Hypothalamus (tissue), 51 donors: ENCODE results near the gene CTIF.
"Not testable (repeated sequence)": the region's sequence is repeated elsewhere in the genome, so short reads cannot be mapped to it uniquely, and the experiment has no call there.

Experiments used
- DNase-seq, 51 donors: peaks; one replicate each; lab custom pipeline; 2025; lab: John Stamatoyannopoulos, UW

The CTIF gene

GRCh38 chr18:48538531-48539405, at the start of gene CTIF:
Gene CTIF (plus strand): TSS chr18:48539031. CDS start chr18:48619566, 80,535 bp downstream.
- DNase-seq, result peak; percentile 40 to 98 (median 92)

DNA sequence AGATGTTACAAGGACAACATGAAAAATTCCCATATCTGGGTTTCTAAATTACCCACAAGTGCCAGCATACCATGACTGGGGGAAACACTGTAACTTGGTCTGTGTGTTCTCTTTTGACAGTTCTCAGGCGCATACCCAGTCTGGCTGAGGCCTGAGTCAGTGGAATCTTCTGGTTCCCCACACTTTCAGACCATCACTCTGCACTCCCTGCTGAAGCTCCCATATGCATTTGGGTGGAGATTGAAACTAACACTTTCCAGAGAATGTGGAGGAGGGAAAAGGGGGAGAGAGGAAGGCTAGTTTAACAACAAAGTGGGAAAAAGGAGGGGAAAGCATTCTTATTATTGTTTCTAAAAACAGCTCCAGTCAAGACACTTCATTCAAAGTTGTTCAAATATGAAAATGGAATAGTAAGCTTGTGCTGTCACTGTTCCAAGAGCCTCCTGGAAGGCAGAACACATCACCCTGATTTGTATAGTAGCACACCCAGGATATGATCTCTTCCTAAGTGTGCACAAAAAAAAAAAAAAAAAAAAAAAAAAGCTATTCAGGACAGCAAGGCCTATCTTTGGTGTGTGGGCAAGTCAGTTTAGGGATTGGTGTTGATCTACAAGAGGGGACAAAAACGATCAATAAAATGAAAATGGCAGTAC, 48.1 kb upstream of the CTIF start:
- DNase-seq, result no peak

GRCh38 chr18:48492880-48493279, 46.0 kb upstream of the CTIF start:
- no peak for DNase-seq

- no peak for DNase-seq
These were observed 45.2 kb upstream of the CTIF start for GRCh38 chr18:48493434-48494230.

DNA sequence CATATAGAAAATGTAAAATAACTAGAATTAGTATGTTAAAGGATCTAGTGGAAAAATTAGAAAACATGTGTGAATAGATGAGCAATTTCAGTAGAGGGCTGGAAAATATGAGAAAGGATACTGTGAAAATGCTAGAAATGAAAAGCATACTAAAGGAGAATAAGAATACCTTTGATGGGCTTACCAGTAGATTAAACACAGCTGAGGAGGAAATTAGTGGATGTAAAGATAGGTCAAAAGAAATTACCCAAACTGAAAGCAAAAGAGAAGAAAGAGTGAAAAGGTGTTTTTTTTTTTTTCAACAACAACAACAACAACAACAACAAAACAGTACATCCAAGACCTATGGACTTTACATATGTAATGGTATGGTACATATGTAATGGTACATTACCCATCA, 41.0 kb upstream of the CTIF start:
- DNase-seq, result no peak

- no peak for DNase-seq
These were observed 38.3 kb upstream of the CTIF start for GRCh38 chr18:48500517-48500916.

DNA sequence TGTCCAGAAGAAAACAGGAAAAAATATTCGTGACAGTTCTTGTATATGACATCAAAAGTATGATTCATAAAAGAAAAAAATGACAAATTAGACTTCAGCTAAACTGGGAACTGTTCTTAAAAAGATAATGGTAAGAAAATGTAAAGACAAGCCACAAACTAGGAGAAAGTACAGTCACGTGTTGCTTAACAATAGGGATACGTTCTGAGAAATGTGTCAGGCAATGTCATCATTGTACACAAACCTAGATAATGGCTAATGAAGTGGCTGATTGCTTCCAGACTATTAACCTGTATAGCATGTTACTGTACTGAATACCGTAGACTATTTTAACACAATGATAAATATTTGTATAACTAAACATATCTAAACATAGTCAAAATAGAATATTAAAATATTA, 35.9 kb upstream of the CTIF start:
- DNase-seq, result no peak

GRCh38 chr18:48504819-48505218, 34.0 kb upstream of the CTIF start:
- DNase-seq, result no peak

DNA sequence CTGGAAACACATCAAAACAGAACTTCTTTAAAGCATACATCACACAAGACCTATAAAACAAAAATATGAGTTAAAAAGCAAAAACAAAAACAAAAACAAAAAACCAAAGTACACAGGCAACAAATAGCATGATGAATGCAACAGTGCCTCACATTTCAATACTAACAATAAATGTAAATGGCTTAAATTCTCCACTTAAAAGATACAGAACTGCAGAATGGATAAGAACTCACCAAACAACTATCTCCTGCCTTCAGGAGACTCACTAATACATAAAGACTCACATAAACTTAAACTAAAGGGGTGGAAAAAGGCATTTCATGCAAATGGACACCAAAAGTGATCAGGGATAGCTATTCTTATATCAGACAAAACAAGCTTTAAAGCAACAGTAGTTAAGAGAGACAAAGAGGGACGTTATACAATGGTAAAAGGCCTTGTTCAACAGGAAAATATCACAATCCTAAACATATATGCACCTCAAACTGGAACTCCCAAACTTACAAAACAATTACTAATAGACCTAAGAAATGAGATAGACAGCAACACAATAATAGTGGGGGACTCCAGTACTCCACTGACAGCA, 31.8 kb upstream of the CTIF start:
- not testable (repeated sequence) for DNase-seq

- DNase-seq, result not testable (repeated sequence)
These were observed 26.3 kb upstream of the CTIF start for GRCh38 chr18:48512498-48512897.

GRCh38 chr18:48514786-48515185, 24.0 kb upstream of the CTIF start:
- peak in 43 of 51 donors; percentile 8 to 89 (median 53) for DNase-seq

- no peak for DNase-seq
These were observed 21.8 kb upstream of the CTIF start for GRCh38 chr18:48517048-48517447.

- no peak for DNase-seq
These were observed 19.3 kb upstream of the CTIF start for GRCh38 chr18:48519431-48520100.

GRCh38 chr18:48521723-48522122, 17.1 kb upstream of the CTIF start:
- no peak for DNase-seq

GRCh38 chr18:48525671-48526070, 13.2 kb upstream of the CTIF start:
- DNase-seq, result no peak

GRCh38 chr18:48527461-48527860, 11.4 kb upstream of the CTIF start:
- DNase-seq, result no peak

- DNase-seq, result no peak
These were observed 10.0 kb upstream of the CTIF start for GRCh38 chr18:48528861-48529260.

DNA sequence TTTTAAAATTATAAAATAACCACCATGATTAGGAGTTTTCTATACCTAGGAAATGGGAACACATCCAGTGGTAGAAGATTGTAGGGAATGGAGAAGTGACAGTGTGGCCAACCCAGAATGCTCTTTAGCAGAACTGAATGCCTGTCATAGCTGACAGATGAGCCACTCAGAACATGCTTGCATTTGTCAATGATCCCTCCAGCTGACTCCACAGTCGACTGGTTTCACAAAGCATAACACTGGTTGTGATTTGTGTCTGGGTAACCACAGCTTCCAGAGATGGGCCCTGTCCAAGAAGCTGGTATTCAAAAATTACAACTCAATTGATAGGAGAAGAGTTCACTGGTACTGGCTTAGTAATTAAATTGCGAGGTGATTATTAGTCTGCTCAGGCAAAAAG, 9.0 kb upstream of the CTIF start:
- DNase-seq, result no peak

DNA sequence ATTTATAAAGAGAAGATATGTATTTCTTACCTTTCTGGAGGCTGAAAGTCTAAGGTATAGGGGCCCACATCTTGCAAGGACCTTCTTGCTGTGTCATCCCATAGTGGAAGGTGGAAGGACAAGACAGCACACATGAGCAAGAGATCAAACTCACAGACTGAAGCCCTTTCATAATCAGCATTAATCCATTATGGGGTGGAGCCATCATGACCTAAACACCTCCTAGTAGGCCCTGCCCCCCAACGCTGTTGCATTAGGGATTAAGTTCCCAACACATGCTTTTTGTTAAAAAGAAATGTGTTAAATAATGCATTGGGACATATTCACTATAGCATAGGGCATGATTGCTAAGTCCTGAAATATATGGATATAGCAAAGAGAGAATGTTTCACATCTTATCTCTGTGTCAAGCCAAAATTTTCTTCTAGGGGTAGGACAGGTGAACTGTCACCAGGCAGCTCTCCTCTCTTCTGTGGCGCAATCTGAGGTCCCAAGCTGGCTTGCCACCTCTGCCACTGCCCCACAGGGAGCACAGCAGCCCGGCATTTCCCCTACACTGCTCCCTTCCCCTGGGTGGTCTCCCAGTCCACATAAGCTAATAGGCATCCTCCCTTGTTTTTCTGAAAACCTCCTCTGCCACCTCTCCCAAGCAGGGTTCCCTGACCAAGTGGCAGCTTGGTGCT, 8.3 kb upstream of the CTIF start:
- no peak for DNase-seq

DNA sequence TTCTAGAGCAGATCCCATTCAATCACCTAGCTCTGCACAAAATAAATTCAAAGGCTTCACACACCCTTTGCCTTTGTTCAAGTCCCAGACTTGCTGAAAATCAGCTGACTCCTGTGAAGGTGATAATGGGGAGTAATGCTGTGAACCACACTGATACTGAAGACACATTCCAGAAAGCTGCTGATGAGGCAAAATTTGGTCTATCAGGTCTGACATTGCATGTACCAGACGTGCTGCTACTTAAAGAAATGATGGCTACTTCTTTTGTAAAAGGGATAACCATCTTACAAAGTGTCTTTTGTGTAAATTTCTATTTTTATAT, 7.8 kb upstream of the CTIF start:
- no peak for DNase-seq
